Nephron progenitor cell (in vitro differentiated cells): ENCODE data around the gene PALLD.

Source experiments
- DNase-seq: peaks from one replicate; pipeline ENCODE4 v3.0.0; 2021
- H3K27ac Mint-ChIP-seq: 2 replicates; pipeline ENCODE4 v1.8.0; 2021; ENCODE audit warnings: mild to moderate bottlenecking, moderate library complexity, mixed read lengths
- H3K27me3 Mint-ChIP-seq: 2 replicates; pipeline ENCODE4 v1.8.0; 2021; ENCODE audit warnings: mild to moderate bottlenecking, low read depth, mixed read lengths; ENCODE audit not compliant: poor library complexity
- H3K36me3 Mint-ChIP-seq: 2 replicates; pipeline ENCODE4 v1.8.0; 2021; ENCODE audit warnings: low read depth, mixed read lengths
- H3K4me1 Mint-ChIP-seq: 2 replicates; pipeline ENCODE4 v1.8.0; 2021; ENCODE audit warnings: mixed read lengths
- H3K4me3 Mint-ChIP-seq: 2 replicates; pipeline ENCODE4 v1.8.0; 2021; ENCODE audit warnings: mild to moderate bottlenecking, moderate library complexity, mixed read lengths
- H3K9me3 Mint-ChIP-seq: 2 replicates; pipeline ENCODE4 v1.8.0; 2021; ENCODE audit warnings: mild to moderate bottlenecking, moderate library complexity, mixed read lengths
- TF ChIP-seq, protein P1 (sequence below): fragments of 200-600 bp; sonication (generic); IDR thresholded peaks from 2 replicates; pipeline ENCODE4 v1.5.0; 2021; ENCODE audit warnings: antibody characterized with exemption

Gene PALLD

DNA sequence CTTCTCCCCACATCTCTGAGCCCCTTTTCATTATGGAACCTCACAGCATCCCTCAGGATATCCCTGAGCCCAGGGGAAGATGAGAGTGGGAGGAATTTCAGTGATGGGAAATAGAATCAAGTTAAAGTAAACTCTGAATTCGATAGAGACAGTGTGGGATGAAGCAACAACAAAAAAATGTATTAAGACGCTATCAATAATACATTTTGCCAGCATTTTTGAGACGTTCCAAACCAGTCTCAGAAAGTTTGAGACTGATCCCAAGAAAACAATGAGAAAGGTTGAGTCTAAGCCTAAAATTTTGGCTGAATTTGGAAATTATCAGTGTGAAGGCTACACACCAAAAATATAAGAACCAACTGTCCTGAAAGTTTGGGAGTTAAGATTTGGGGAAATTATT is 317.0 kb downstream of the PALLD start:
- Mint-ChIP-seq H3K4me1 (peaks cover 64% of the 10 kb centered on the region), H3K9me3 (peaks cover 3% of the 10 kb centered on the region), H3K4me3 (no peak overlapping the region), H3K27ac (peak overlapping the region; percentile 83), H3K36me3 (peaks cover 5% of the 10 kb centered on the region), H3K27me3 (peaks cover 8% of the 10 kb centered on the region)
- TF ChIP-seq, protein P1, sequence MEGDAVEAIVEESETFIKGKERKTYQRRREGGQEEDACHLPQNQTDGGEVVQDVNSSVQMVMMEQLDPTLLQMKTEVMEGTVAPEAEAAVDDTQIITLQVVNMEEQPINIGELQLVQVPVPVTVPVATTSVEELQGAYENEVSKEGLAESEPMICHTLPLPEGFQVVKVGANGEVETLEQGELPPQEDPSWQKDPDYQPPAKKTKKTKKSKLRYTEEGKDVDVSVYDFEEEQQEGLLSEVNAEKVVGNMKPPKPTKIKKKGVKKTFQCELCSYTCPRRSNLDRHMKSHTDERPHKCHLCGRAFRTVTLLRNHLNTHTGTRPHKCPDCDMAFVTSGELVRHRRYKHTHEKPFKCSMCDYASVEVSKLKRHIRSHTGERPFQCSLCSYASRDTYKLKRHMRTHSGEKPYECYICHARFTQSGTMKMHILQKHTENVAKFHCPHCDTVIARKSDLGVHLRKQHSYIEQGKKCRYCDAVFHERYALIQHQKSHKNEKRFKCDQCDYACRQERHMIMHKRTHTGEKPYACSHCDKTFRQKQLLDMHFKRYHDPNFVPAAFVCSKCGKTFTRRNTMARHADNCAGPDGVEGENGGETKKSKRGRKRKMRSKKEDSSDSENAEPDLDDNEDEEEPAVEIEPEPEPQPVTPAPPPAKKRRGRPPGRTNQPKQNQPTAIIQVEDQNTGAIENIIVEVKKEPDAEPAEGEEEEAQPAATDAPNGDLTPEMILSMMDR, result no peak
- DNase-seq, result no peak

DNA sequence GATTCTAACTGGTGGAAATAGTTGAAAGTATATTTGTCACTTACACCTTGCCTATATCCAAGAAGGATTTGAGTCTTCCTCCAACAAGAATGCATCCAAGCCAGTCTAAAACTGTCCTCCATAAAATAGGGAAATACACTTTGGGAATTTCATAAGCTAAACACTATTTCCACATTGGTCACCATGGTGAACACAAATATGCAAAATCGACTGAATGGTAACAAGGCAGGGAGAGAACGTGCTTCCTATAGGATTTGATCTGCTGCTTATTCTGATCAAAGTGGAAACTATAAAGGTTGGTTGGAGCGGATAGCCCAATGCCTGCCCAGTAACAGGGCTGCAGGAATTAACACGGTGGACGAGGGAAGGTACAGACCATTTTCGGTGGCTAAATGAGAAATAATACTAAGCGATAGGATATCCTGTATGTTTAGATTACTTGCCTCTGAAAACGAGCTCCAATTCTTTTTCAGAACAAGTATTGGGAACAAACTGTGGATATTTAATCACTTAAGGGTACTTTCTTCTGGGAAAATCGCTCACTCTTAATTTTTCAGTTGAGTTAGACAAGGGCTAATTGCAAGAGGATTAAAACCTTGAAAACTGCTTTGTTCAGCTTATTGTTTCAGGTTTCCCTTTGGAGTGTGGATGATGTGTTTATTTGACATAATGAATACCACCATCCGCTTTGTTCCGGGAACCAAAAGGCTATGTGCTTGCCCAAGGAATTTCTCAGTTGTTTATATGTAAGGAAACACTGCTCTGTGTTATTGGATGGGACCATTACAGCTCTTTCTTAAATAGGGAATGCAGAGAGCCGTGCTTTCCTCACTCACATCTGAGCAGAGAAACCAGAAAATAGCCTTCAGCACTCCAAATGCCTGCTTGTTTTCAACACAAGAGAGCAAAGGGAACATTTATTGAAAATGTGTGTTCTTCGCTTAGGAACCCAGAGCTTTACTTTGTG is 318.8 kb downstream of the PALLD start:
- TF ChIP-seq, protein P1, result no peak
- Mint-ChIP-seq H3K4me1 (peaks cover 76% of the 10 kb centered on the region), H3K27me3 (peaks cover 4% of the 10 kb centered on the region), H3K4me3 (no peak overlapping the region), H3K36me3 (no peaks in the 10 kb centered on the region), H3K9me3 (no peaks in the 10 kb centered on the region), H3K27ac (peak overlapping the region; percentile 87)
- no peak for DNase-seq

DNA sequence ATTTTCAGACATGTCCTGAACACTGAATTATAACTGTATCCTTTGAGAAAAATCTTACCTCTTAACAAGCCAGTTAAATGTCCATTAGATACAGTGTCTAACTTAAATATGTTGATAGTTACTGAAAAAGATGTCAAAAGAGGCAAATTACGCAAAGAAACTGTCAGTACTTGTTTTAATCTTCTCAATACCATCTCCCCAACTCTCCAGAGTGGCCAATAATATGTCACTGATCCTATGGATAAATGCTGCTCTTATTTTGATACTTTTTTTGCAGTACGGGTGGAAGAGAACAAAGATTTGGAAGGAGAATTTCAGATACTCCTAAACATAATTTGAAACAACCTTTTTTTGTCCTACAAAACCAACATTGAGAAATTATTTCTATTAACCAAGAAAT is 320.5 kb downstream of the PALLD start:
- H3K27ac Mint-ChIP-seq, result peak overlapping the region; percentile 97
- H3K36me3 Mint-ChIP-seq, result no peaks in the 10 kb centered on the region
- H3K4me1 Mint-ChIP-seq, result peaks cover 70% of the 10 kb centered on the region
- peak overlapping the region; percentile 64 for H3K4me3 Mint-ChIP-seq
- no peaks in the 10 kb centered on the region for H3K9me3 Mint-ChIP-seq
- TF ChIP-seq, protein P1, result no peak
- peaks cover 4% of the 10 kb centered on the region for H3K27me3 Mint-ChIP-seq
- DNase-seq, result no peak

DNA sequence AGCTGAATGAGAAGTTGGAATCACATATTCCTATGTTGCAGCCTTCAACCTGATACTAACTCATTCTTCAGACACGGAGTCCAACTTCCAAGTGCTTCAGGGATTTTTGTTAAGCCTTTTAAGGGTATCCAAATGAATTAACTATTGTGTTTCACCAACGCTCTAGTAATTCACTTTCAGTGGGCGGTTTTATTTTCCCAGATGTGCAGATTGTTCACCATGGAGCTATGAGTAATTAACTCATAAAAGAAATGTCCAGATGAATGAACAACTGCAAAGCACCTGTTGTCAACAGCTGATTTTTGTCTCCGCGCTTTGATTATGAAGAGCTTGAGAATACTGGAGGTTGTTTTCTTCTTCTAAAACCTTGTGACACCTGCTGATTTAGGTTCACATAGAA is 325.6 kb downstream of the PALLD start:
- H3K36me3 Mint-ChIP-seq, result no peaks in the 10 kb centered on the region
- H3K27ac Mint-ChIP-seq, result peak overlapping the region; percentile 74
- no peaks in the 10 kb centered on the region for H3K9me3 Mint-ChIP-seq
- no peak for DNase-seq
- TF ChIP-seq, protein P1, result no peak
- H3K4me1 Mint-ChIP-seq, result peaks cover 42% of the 10 kb centered on the region
- no peaks in the 10 kb centered on the region for H3K27me3 Mint-ChIP-seq
- H3K4me3 Mint-ChIP-seq, result no peak overlapping the region

DNA sequence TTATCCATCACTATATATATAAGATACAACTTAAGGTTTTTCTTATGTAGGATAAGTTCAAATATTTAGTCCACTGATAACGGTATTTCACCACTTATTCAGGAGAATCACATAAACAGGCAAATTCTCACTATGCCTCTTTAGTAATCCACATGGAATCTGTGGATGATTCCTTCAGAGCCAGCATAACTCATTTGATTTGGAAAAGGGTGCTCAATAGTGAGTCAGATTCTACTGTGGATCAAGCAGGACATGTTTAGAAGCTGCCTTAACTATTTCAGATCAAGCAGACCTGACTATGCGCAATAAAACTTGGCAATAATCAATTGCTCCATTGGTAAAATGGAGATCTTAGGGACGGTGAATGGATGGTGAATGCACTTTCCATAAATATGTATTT is 329.1 kb downstream of the PALLD start:
- Mint-ChIP-seq H3K27me3 (no peaks in the 10 kb centered on the region), H3K36me3 (no peaks in the 10 kb centered on the region), H3K9me3 (no peaks in the 10 kb centered on the region), H3K4me3 (no peak overlapping the region), H3K4me1 (peaks cover 38% of the 10 kb centered on the region), H3K27ac (no peak overlapping the region)
- TF ChIP-seq, protein P1, result no peak
- no peak for DNase-seq

DNA sequence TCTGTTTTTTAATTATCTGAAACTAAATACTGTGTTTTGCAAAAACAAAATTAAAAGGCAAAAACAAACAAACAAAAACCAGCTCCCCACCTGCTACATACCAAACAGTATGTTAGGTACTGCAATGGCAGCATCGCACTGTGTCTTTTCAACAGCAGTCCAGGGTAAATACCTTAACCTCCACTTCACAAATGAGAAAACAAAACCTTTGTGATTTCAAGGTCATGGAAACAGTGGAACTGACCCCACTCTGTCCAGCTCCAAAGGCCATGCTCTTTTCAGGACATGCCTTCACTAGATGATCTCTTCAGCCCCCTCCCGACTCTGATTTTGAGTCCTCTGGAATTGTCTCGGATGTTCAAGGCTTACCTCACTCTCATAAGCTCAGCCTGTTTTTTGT is 329.8 kb downstream of the PALLD start:
- Mint-ChIP-seq H3K36me3 (no peaks in the 10 kb centered on the region), H3K4me1 (peaks cover 44% of the 10 kb centered on the region), H3K27ac (peak overlapping the region; percentile 46), H3K27me3 (no peaks in the 10 kb centered on the region), H3K9me3 (no peaks in the 10 kb centered on the region), H3K4me3 (no peak overlapping the region)
- DNase-seq, result no peak
- TF ChIP-seq, protein P1, result no peak
